HG02885 (cell line): Measurements from ENCODE around the gene BOLA2B.

ENCODE experiments used
- ATAC-seq: cut with Tn5 transposase; IDR thresholded peaks from one replicate; pipeline ENCODE4 v1.9.1; 2021; ENCODE audit warnings: mild to moderate bottlenecking; ENCODE audit not compliant: unreplicated experiment, poor library complexity

BOLA2B gene

GRCh38 chr16:30145657-30146056 is 47.8 kb downstream of the BOLA2B start:
- no peak for ATAC-seq

GRCh38 chr16:30144917-30145316 is 48.5 kb downstream of the BOLA2B start:
- ATAC-seq: no peak

GRCh38 chr16:30144017-30144416 is 49.4 kb downstream of the BOLA2B start:
- ATAC-seq: no peak

- no peak for ATAC-seq
These were observed 50.1 kb downstream of the BOLA2B start for GRCh38 chr16:30143347-30143702.
